OCI-LY1 (cell line): ENCODE measurements around the gene MED13L.

ENCODE experiments used
- EZH2 ChIP-seq: fragments of 200-600 bp; sonication (generic), shearing (Covaris generic); IDR thresholded peaks from 2 replicates; pipeline ENCODE4 v1.8.0; 2017; ENCODE audit warnings: borderline replicate concordance, mixed run types, mild to moderate bottlenecking, antibody characterized with exemption, low read length, moderate library complexity, mixed read lengths
- TF ChIP-seq, protein P1 (sequence below): fragments of 200-600 bp; sonication (generic), shearing (Covaris generic); IDR thresholded peaks from 2 replicates; pipeline ENCODE4 v1.5.1; 2017; ENCODE audit warnings: mild to moderate bottlenecking, antibody characterized with exemption, low read length, moderate library complexity, mixed read lengths

DNA sequence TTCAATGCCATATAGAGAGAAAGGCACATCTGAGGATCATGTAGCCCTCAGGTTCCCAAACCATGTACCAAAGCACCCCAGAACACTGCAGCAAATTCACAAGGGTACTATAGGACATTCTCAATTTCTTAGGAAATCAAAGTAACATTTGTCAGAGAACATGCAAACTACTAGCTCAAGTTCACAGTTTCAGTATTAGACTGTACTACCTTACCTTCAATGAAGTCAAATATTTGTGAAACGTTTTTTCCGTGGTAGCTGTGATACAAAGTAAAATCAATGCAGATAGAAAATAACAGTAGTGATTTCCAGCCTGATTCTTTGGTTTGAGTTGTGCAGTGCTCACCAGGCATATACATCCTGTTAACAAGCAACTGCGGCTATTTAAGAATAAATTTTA lies 197.1 kb downstream of the MED13L start:
- TF ChIP-seq, protein P1, sequence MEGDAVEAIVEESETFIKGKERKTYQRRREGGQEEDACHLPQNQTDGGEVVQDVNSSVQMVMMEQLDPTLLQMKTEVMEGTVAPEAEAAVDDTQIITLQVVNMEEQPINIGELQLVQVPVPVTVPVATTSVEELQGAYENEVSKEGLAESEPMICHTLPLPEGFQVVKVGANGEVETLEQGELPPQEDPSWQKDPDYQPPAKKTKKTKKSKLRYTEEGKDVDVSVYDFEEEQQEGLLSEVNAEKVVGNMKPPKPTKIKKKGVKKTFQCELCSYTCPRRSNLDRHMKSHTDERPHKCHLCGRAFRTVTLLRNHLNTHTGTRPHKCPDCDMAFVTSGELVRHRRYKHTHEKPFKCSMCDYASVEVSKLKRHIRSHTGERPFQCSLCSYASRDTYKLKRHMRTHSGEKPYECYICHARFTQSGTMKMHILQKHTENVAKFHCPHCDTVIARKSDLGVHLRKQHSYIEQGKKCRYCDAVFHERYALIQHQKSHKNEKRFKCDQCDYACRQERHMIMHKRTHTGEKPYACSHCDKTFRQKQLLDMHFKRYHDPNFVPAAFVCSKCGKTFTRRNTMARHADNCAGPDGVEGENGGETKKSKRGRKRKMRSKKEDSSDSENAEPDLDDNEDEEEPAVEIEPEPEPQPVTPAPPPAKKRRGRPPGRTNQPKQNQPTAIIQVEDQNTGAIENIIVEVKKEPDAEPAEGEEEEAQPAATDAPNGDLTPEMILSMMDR, result no peak
- no peak for TF ChIP-seq EZH2
